Muscle of arm (tissue), 14 donors: Measurements from ENCODE around the gene CA6. TPM values are rescaled to one million over a fixed set of nuclear protein-coding genes. Genes with fewer than 3 reads are reported as not detected.
"Not testable (repeated sequence)": the region's sequence is repeated elsewhere in the genome, so short reads cannot be mapped to it uniquely, and the experiment has no call there.

ENCODE experiments used
- DNase-seq: peaks from one replicate; pipeline ENCODE4 v3.0.0-alpha.2; 2013
- long read RNA-seq, 11 donors: transcript quantifications; one replicate each; lab custom pipeline, GENCODE V29; 2026
- polyA plus RNA-seq, 12 donors: library from polyadenylated mRNA; unstranded; fragments of 120-200 nt; gene quantifications; one replicate each; pipeline ENCODE4 v1.2.1, GENCODE V29; 2013; ENCODE audit not compliant: insufficient read length in 12 of 12

Gene CA6
- under 1 TPM in 2 of 12 donors, not detected in 10; 0.12 to 0.22 TPM for polyA plus RNA-seq
- long read RNA-seq, donor 1 = 0 reads
- long read RNA-seq, donor 2 = 0 reads
- long read RNA-seq, donor 3 = 0 reads
- long read RNA-seq, donor 4 = 0 reads
- long read RNA-seq, donor 5 = 0 reads
- long read RNA-seq, donor 6 = 0 reads
- long read RNA-seq, donor 7 = 0 reads
- long read RNA-seq, donor 8 = 0 reads
- long read RNA-seq, donor 9 = 0 reads
- long read RNA-seq, donor 10 = 0 reads
- long read RNA-seq, donor 11 = 0 reads

DNA sequence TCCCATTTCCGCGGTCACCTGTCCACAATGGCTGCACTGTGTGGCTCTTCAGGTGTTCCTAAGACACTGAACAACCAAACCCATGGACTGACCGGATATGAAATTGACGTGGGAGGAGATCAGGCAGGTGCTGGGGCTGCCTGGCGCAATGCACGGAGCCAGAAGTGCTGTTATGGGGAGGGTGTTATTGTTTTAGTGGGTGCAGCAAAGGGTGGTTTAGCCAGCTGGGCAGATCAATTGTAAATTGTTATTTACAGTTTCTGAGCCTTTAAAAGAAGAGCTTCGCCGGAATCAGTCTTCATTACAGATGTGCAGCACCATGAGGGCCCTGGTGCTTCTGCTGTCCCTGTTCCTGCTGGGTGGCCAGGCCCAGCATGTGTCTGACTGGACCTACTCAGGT is at the start of gene CA6:
TSS of gene CA6 (plus strand) at position 301 of the 400 bp plus-strand sequence. CDS start at position 320, 19 bp downstream.
- no peak for DNase-seq

DNA sequence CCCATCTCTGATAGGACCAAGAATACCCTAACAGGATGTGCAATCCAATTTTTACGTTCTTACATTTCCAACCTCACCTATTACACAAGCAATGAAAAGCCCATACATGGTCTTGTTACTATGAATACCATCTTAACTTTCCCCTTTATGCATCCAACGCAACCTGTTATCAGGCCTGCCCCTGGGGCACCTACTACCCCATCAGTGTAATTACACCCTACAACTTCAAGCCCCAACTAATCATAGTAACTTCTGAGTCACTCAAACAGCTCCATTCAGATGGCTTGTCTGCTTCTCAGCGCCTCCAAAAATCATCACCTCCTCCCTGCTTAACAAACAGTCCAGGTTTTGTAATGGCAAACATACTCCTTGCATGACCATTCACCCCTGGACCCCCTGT is 48.9 kb upstream of the CA6 start:
- DNase-seq = not testable (repeated sequence)

DNA sequence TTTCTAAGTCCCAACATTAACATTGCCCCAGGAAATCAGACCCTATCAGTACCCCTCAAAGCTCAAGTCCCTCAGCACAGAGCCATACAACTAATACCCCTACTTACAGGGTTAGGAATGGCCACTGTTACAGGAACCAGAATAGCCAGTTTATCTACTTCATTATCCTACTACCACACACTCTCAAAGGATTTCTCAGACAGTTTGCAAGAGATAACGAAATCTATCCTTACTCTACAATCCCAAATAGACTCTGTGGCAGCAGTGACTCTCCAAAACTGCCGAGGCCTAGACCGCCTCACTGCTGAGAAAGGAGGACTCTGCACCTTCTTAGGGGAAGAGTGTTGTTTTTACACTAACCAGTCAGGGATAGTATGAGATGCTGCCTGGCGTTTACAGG is 48.2 kb upstream of the CA6 start:
- not testable (repeated sequence) for DNase-seq

DNA sequence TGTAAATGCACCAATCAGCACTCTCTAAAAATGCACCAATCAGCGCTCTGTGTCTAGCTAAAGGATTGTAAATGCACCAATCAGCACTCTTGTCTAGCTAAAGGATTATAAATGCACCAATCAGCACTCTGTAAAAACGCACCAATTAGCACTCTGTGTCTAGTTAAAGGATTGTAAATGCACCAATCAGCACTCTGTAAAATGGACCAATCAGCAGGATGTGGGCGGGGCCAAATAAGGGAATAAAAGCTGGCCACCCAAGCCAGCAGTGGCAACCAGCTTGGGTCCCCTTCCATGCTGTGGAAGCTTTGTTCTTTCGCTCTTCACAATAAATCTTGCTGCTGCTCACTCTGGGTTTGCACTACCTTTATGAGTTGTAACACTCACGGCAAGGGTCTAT is 47.2 kb upstream of the CA6 start:
- DNase-seq = not testable (repeated sequence)

DNA sequence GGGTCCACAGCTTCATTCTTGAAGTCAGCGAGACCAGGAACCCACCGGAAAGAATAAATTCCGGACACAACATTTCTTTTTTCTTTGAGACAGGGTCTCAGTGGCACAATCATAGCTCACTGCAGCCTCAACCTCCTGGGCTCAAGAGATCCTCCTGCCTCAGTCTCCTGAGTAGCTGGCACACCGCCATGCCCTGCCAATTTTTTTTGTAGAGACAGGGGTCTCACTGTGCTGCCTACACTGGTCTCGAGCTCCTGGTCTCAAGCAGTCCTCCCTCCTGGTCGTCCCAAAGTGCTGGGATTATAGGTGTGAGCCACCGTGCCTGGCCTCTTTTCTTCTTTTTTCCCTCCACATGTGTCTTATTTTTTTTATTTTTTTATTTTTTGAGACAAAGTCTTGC is 46.6 kb upstream of the CA6 start:
- DNase-seq = no peak

DNA sequence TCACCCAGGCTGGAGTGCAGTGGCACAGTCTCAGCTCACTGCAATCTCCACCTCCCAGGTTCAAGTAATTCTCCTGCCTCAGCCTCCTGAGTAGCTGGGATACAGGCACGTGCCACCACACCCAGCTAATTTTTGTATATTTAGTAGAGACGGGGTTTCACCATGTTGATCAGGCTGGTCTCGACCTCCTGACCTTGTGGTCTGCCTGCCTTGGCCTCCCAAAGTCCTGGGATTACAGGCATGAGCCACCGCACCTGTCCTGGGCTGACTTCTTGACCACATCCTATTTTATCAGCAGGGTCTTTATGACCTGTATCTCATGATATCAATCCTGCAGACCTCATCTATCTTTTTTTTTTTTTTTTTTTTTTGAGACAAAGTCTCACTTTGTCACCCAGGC is 45.0 kb upstream of the CA6 start:
- DNase-seq = not testable (repeated sequence)

DNA sequence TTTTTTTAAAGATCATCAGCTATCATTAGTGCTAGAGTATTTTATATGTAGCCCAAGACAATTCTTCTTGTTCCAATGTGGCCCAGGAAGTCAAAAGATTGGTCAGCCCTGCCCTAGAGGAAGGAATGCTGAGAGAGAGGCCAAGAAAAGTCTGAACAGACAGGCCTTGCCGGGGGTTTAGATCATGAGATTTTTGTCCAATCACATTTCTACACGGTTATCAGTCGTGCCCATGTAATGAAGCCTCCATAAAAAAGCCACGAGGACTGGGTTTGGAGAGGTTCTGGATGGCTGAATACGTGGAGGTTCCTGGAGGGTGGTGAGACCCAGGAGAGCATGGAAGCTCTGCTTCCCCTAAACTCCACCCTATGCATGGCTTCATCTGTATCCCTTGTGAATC is 42.9 kb upstream of the CA6 start:
- DNase-seq = no peak

DNA sequence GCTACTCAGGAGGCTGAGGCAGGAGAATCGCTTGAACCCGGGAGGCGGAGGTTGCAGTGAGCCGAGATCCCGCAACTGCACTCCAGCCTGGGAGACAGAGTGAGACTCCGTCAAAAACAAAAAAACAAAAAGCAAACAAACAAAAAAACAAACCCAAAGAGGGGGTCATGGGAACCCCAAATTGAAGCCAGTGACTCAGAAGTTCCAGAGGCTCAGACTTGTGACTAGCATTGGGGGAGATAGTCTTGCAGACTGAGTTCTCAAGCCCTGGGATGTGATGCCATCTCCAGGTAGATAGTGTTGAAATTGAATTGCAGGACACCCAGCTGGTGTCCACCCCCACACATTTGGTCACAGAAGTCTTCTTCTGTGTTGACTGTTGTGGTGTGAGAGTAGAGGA is 42.3 kb upstream of the CA6 start:
- DNase-seq = no peak

DNA sequence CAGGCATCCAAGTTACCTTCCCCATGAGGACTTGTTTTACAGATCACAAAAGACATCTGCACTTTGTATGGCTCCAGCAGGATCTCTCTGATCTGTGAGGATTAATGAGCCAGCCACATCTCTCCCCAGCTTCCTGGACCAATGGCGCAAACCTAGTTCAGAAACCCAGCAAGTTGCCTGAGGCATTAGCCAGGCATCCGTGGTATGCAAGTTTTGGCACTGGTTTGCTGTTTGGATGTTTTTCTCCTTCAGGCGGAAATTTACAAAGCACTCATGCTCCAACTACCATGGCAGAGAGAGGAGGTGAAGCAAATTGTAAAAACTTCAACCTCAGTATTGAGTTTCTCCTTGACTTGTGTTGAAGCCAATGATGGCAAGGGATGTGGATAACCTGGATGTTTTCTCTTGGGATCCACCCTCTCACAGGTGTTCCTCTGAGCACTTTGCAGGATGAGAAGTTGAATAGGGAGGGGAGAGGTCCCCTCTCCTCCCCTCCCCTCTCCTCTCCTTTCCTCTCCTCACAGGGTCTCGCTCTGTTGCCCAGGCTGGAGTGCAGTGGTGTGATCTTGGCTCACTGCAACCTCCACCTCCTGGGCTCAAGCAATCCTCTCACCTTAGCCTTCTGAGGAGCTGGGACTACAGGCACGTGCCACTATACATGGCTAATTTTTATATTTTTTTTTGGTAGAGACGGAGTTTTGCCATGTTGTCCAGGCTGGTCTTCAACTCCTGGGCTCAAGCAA is 41.6 kb upstream of the CA6 start:
- DNase-seq = peak; percentile 6

DNA sequence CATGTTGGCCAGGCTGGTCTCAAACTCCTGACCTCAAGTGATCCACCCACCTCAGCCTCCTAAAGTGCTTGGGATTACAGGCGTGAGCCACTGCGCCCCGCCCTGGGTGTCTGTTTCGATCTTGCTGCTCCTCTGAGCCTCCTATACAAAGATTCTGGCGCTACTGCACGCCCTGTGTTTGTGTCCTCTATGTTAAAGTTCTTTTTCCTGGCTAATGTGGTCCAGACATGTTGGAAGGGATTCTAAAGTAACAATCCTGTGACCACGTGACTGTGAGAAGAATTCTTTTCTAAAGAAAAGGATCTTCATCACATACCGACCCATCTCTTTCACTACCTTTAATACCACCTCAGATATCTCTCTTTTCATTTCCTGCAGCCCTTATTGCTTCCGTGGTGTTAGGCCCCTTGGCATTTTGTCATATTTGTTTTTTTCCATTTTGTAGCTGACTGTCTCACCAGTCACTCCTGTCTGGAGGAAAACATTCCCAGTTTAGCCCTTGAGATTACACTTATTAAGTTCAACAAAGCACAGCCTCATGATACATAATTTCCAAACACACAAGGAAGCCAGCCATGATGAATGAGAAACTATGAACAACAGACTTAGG is 40.0 kb upstream of the CA6 start:
- peak; percentile 77 for DNase-seq

DNA sequence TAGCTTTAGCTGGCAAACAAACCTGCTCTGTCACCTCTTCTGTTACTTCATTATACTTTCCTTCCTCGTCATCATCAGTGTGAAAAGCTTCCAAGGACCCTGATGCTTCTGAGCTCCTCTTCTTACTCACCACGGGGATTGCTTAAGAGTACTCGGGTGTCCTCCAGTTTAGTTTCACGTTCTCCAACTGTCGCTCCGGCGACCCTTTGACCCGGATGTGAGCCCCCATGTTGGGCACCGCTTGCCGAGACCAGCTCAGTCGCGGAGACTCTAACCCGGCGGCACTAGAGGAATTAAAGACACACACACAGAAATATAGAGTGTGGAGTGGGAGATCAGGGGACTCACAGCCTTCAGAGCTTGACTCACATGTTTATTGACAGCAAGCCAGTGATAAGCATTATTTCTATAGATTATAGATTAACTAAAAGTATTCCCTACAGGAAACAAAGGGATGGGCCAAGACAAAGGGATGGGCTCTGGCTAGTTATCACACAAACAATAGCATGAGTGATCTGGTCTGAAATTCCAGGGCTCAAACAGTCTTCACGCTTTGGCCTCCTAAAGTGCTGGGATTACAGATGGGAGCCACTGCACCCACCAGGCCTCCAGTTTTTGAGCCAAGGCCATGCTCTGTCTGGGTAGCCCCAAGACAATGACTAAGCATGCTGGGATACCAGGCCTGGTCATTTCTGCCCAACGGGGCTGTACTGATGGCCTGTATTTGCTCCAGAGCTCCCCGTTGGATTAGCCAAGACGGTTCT is 37.1 kb upstream of the CA6 start:
- DNase-seq = no peak

DNA sequence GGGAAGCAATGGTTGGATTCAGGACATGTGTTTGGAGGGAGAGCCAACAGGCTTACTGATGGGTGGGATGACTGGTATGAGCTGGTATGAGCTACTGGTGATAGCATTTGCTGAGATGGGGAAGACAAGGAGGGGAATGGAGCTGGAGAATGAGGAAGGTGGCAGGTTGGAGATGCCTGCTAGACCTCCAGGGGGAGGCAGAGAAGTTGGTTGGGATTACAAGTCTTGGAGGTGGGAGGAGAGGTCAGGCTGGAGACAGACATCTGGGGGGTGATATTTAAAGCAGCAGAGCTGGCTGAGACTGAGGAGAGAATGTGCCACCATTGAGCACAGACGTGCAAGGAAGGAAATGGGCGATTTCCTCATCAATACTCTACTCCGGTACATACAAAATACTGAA is 35.3 kb upstream of the CA6 start:
- no peak for DNase-seq

DNA sequence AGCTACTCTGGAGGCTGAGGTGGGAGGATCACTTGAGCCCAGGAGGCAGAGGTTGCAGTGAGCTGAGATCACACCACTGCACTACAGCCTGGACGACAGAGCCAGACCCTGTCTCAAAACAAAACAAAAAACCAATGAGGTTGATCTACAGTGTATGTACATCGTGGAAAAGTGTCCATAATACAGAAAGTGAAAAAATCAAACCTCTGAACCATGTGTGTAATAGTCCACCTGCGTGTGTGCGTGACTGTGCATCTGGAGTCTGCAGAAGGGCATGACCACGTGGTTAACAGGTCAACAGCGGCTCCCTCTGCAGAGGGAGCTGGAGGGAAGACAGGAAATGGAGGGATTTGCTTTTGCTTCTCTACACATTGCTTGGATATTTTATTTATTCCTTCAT is 34.8 kb upstream of the CA6 start:
- no peak for DNase-seq

DNA sequence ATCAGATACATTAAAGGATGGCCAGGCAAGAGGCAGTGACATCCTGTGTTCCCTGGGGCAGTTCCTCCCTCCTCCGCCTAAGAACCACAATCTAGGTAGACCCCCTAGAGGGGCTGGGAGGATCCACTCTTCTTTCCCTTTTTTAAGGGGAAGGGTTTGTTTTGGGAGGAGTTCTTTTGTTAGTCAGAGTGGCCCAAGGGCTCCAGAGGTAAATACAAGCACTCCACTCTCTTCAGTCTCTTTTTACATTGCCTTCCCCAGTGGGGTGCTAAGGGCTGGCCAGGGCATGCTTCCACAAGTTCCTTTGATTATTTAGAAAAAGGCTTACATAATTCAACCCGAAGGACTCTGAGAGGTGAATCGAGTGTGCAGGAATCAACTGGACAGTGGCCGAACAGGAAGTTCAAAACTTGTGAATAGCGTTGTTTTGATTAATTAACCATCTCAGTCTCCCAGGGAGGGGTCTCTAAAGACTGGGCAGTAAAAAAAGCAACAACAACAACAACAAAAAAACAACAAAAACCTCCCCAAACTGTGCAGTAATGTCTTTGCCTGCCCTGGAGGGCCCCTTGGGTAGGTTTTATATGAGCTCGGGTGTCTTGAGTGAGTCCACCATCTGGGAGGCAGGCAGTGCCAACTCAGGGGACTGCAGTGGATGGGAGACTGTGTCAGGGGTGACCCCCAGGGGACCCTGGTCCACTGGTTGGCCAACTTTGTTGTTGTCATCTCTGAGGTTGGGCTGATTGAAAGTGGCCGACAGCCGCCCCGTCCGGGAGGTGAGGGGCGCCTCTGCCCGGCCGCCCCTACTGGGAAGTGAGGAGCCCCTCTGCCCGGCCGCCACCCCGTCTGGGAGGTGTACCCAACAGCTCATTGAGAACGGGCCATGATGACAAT is 34.0 kb upstream of the CA6 start:
- no peak for DNase-seq

DNA sequence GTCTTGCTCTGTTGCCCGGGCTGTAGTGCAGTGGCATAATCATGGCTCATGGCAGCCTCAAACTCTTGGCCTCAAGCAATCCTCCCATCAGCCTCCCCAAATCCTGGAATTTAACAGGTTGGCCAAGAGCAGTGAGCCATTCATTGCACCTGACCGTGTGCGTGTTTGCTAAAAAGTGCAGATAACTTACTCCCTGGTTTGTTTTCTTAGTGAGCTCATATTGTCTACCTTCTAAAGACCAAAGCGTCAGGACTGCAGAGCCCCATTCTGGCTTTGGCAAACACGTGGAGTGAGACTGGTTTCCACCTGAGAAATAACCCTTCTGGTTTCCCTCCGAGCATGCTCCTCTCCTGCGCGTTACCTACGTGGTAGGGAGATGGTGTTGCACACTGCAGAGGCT is 32.2 kb upstream of the CA6 start:
- DNase-seq = no peak

DNA sequence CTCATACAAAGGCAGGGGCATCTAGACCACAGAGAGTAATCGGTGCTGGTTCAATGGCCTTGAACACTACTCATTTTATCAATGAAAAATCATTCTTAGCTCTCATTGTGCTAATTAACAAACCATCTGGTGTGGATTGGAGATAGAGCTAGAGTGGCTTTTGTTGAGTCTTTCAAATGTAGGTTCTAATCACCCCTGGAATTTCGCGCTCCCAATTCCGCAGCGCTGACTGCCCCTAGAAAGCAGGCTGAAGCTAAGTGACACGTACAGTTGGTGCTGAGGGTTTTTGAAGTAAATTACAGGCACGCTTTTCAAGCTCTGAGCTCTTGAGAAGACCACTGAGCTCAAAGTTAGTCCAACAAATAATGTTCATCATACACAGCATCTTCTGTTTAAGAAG is 31.2 kb upstream of the CA6 start:
- DNase-seq = no peak

DNA sequence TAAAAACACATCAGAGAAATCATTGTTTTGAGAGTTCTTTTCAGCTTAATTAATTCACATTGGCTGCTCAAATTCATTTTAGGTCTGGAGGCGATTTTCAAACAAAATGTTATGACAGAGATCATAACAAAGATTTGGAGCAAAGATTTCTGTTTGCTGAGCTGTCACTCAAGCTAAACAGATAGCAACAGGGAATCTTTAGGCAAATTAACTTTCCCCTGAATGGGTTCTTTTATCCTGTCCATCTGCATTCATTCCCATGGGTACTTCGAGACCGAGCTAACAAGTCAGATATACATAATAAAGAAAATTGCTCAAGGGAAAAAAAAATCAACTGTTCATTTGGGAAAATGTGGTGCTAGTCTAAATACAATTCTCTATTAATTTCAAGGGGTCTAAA is 30.2 kb upstream of the CA6 start:
- no peak for DNase-seq

DNA sequence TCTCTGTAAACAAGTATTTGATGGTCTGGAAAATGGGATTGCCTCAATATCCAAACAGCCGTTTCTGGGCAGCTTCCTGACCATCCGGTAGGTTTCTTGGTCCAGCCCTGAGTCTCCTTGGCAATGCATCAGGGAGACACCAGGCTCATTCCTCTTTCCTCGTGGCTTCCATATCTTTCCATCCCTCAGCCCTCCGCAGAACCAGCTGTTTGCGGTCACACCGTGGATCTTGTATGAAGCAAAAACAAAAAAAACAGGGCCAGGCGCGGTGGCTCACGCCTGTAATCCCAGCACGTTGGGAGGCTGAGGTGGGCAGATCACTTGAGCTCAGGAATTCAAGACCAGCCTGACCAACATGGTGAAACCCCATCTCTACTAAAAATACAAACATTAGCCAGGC is 28.1 kb upstream of the CA6 start:
- DNase-seq = not testable (repeated sequence)

DNA sequence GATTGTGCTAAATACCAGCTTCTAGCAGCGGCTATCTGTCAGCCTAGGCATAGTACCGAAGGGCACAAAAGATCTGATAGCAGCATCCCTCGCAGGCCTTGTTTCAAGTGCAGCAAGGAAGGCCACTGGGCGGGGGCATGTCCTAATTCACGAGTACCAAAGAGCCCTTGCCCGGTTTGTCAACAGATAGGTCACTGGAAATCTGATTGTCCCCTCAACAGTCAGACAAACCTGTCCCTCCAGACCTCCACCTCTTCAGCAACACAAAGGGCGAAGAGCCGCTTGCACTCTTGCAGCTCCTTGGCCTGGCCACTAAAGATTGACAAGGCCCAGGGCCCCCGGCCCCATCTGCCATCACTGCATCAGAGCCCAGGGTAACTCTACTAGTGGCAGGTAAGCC is 22.7 kb upstream of the CA6 start:
- no peak for DNase-seq

DNA sequence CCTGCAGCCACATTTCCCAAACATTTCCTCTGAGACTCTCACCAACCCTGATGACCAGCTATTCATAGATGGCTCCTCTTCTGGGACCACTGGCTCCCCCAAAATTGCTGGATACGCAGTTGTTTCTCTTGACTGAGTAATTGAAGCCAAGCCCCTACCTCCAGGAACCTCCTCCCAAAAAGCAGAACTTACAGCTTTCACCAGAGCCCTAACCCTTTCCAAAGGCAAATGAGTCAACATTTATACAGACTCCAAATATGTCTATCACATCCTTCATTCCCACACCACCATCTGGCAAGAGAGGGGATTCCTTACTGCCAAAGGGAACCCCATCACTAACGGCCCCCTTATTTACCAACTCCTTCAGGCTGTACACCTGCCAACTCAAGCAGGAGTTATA is 20.3 kb upstream of the CA6 start:
- DNase-seq = no peak

DNA sequence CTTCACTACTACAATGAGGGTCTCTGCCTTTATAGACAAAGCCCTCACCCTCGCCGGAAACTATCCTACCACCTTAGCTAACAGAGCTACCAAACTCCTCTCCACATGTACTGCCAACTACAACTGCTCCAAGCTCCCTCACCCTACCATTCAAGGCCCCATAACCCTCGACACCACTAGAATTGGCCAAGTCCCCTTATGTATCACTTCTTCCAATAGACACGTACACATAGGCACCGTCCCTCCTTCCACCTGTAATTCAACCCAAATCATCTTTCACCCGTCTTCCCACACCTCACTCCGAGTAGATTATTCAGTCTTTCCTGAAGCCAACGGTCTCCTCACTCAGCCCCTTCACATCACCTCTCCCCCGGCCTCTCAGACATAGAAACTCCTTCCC is 19.7 kb upstream of the CA6 start:
- DNase-seq = no peak
